GM18520 (cell line): Measurements from ENCODE around the gene USP12.
"Not testable (repeated sequence)": the region's sequence is repeated elsewhere in the genome, so short reads cannot be mapped to it uniquely, and the experiment has no call there.

Experiments used
- ATAC-seq: cut with Tn5 transposase; IDR thresholded peaks from one replicate; pipeline ENCODE4 v1.9.1; 2021; ENCODE audit not compliant: unreplicated experiment

The USP12 gene

GRCh38 chr13:27171244-27171826 is at the start of gene USP12:
USP12 (minus strand) TSS chr13:27171811; CDS start chr13:27171639, 172 bp downstream.
- no peak for ATAC-seq

- ATAC-seq = no peak
These were observed 48.0 kb upstream of the USP12 start for GRCh38 chr13:27219611-27220010.

DNA sequence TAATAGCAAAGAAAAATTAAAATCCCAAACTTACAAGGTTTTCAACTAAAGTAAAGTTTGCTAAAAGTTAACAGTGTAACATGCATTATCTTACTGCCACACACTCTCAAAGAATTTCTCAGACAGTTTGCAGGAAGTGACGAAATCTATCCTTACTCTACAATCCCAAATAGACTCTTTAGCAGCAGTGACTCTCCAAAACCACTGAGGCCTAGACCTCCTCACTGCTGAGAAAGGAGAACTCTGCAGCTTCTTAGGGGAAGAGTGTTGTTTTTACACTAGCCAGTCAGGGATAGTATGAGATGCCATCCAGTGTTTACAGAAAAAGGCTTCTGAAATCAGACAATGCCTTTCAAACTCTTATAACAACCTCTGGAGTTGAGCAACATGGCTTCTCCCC is 47.2 kb upstream of the USP12 start:
- not testable (repeated sequence) for ATAC-seq

DNA sequence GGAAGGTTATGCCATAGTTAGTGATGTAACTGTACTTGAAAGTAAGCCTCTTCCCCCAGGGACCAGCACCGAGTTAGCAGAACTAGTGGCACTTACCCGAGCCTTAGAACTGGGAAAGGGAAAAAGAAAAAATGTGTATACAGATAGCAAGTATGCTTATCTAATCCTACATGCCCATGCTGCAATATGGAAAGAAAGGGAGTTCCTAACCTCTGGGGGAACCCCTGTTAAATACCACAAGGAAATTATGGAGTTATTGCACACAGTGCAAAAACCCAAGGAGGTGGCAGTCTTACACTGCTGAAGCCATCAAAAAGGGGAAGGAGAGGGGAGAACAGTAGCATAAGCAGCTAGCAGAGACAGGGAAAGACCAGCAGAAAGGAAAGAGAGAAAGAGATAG is 46.2 kb upstream of the USP12 start:
- not testable (repeated sequence) for ATAC-seq

DNA sequence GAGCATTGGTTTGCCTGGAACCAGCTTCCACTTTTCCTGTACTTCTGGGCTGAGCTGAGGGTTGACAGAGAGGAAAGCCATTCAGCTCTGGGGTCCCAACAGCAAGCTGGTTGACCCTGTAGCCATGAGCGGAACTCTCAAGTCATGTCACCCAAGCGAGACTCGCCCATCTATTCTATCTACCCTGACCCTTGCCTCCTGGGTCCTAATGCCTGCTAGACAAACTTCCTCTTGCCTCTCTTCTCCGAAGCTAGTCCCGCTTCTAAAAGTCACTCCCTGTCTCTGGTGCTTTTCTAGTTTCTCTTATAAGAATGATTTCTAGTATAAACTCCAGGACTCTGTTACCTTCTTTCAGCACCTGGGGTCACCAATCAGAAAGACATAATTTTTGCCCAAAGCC is 41.8 kb upstream of the USP12 start:
- ATAC-seq = not testable (repeated sequence)

DNA sequence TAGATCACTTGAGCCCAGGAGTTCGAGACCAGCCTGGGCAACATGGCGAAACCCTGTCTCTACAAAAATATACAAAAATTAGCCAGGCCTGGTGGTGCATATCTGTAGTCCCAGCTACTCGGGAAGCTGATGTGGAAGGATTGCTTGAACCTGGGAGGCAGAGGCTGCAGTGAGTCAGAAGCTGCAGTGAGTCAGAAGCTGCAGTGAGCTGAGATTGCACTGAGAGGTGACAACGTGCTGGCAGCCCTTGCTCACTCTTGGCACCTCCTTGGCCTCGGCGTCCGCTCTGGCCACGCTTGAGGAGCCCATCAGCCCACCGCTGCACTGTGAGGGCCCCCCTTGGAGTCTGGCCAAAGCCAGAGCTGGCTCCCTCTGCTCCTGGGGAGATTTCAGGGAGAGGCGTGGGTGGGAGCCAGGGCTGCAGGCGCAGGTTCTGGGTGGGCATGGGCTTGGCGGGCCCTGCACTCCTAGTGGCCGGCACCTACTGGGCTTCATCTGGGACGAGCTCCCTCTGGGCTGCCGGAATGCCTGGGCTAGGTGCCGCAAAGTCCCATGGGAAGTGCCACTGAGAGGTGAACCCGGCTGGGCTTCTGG is 40.3 kb upstream of the USP12 start:
- ATAC-seq = no peak

DNA sequence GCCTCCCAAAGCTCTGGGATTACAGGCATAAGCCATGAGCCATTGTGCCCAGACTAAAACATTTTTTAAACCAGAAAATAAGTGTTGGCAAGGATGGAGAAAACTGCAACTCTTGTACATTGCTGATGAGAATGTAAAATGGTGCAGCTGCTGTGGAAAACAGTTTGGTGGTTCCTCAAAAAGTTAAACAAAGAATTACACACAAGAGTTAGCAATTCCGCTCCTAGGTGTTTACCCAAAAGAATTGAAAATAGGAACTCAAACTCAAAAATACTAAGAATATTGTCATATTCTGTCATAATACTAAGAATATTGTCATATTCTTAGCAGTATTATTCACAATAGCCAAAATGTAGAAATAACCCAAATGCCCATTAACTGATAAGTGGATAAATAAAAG is 39.7 kb upstream of the USP12 start:
- ATAC-seq = no peak

DNA sequence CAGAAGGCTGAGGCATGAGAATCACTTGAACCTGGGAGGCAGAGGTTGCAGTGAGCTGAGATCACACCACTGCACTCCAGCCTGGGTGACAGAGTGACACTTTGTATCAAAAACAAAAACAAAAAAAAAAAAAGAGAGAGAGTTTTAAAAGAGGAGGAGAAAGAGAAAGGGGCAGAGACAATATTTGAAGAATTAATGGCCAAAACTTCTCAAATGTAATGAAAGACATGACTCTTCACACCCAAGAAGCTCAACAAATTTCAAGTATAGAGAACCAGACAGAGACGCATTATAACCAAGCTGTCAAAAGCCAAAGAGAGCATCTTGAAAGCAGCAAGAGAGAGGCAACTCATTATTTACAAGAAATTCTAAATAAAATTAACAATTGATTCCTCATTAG is 36.9 kb upstream of the USP12 start:
- no peak for ATAC-seq

DNA sequence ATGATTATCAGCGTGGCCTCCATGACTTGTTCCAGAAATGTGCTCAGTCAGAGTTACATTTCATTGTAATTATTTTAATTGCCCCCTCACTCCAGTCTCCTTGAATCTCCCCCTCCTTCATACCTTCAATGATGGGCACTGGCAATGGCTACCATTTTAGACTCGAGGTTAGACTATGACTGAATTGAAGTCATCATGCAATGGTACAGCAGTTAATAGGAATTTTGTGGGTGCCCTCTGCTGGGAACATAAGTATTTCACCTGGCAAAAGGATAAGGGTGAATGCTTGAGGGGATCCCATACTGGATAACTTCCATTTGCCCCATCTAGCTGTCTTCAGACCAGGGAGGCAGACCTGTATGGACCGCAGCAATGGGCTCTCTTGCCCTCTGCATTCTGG is 32.2 kb upstream of the USP12 start:
- no peak for ATAC-seq

DNA sequence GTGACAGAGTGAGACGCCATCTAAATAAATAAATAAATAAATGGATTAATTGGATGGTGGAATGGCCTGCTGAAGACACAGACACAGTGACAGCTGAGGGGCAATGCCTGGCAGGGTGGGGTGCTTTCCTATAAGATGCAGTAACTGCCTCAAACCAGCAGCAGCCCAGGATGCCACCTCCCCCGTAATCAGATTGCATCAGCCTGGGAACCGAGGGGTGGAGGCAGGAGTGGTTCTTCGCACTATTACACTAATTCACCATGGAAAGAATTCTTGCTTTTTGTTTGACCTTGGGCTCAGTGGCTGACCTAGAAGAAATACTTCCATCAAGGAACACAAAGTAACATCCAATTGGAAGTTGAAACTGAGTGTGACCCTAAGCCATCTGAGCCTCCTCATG is 31.6 kb upstream of the USP12 start:
- no peak for ATAC-seq

GRCh38 chr13:27201661-27202060 is 30.1 kb upstream of the USP12 start:
- ATAC-seq = no peak

DNA sequence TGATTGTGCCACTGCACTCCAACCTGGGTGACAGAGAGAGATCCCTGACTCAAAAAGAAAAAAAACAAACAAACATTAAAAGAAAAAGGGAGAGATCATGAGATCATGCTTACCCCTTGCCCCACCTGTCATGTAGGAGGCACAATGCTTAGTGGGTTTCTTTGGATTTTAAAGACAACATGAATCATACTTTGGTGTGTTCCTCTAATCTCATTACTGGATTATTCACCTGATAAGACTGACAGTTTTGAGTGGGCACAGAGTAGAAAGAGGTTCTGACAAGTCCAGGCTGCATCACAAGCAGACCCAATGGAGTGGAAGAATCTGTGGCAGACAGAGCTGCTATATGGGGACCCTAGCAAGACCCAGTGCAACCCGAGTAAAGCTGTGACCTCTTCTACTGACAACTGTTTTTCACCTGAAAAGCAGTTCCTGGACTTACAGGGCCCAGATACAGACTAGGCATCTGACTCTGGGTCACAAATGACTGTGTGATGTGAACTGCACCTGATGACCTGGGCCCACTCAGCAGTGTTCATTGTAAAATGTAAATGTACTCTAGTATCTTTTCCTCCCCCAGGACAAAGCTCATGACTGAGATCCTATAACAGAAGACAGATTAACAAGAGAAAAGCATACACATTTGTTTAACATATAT is 28.9 kb upstream of the USP12 start:
- no peak for ATAC-seq

- no peak for ATAC-seq
These were observed 28.1 kb upstream of the USP12 start for GRCh38 chr13:27199696-27200095.

DNA sequence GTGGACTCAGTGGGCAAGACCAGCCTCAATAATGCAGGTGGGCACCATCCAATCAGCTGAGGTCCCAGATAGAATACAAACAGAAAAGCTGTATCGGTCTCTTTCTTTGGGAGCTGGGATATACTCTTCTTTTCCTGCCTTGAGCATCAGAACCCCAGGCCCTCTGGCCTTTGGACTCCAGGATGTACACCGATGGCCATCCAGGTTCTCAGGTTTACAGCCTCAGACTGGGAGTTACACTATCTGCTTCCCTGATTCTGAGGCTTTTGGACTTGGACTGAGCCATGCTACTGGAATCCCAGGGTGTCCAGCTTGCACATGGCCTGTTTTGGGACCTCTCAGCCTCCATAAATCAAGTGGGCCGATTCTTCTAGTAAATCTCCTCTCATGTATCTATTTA is 27.6 kb upstream of the USP12 start:
- ATAC-seq = no peak

DNA sequence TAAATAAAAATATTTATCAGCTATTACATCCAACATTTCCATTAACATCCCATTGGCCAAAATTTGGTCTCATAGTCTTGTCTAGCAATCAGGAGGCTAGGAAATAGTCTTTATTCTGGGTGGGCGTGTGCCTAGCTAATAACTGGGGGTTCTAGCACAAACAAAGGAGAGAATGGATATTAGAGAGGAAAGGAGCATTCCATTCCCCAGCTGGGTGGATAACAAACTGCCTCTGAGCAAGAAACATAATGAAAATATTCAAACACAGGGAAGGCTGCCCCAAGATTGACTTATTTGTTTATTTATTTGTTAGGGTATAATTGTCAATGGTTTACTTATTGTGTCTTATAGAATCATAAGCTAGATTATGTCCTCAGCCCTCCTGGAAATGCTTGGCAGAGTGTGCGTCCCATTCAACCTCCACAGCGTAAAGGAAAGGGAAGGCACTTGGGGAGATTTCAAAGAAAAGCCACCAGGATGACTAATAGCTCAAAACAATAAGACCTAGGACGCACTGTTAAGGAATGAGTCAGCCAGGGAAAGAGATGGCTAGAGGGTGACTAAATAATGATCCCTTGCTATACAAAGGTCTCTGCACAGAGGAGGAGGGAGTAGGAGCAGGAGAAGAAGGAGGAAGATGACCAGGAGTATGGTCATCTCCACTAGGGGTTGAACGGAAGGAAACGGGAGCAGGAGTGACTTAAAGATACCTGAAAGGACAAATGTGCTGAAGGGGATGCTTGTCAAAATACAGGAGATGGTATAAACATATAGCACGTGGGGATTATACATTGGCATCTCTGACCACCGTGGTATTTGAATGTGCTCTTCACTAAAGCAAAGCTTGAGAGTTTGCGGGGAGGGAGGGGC is 23.5 kb upstream of the USP12 start:
- no peak for ATAC-seq

DNA sequence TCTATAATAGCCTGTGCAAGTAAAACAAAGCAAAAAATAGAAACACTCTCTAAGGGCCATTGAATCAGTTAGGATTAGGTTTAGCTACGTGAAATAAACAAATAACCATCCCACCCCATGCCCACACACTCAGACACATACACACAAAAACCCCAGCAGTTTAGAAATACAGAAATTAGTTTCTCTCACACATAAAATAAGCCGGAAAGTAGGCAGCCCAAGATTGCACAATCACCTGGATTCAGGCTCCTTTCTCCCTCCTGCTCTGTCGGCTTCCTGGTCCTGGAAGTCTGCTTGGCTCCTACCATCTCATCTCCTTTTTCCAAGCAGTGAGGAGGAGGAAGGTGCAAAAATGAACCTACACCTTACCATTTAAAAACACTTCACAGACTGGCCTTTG is 22.6 kb upstream of the USP12 start:
- no peak for ATAC-seq

GRCh38 chr13:27193496-27193895 is 21.9 kb upstream of the USP12 start:
- ATAC-seq = no peak

- ATAC-seq = no peak
These were observed 21.4 kb upstream of the USP12 start for GRCh38 chr13:27192973-27193372.

DNA sequence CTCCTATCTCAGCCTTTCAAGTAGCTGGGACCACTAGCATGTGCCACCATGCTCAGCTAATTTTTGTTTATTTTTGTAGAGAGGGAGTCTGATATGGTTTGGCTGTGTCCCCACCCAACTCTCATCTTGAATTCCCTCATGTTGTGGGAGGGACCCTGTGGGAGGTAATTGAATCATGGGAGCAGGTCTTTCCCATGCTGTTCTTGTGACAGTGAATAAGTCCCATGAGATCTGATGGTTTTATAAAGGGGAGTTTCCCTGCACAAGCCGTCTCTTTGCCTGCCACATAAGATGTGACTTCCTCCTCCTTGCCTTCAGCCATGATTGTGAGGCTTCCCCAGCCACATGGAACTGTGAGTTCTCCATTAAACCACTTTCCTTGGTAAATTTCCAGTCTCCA is 20.8 kb upstream of the USP12 start:
- not testable (repeated sequence) for ATAC-seq

DNA sequence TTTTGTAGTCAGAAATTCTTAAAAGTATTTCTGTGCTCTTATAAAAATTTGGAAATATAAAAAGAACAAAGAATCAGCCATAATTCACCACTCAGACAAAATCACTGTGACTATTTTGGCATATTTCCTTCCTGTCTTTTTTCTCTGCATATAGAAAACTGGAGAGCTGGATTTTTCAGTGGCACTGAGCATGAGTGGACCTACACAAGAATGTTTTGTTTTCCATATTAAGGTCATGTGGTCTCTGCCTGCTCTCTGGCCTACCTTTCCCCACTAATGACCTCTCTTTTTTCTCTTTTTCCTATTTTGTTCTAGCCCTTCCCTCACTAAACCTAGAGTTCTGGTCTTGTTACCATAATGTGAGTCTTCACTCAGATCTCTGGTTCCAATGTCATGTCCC is 17.6 kb upstream of the USP12 start:
- ATAC-seq = no peak

DNA sequence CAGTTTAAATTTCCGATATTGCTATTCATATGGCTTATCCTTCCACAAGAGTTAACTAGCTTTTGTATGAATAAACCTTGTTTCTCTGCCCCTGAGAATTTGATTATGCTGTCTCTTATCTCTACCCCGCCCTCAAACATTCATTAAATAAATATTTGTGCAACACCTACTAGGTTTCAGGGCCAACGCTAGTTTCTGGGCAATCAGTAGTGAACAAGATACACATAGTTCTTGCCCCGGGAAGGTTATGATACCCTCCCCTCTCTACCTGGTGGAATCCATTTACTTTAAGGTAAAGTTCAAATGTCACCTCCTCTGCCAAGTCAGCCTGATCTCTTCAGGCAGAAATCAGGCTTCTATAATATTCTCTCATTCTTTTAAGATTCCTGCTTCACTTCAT is 16.6 kb upstream of the USP12 start:
- no peak for ATAC-seq

- ATAC-seq = no peak
These were observed 14.7 kb upstream of the USP12 start for GRCh38 chr13:27186295-27186694.
